Liver (tissue), 9 donors: Measurements from ENCODE around the gene CDS1. TPM values are rescaled to one million over a fixed set of nuclear protein-coding genes. Genes with fewer than 3 reads are reported as not detected.
A peak's percentile ranks its signal among the peaks of the same experiment; 100 is the strongest.

Experiments used
- DNase-seq: peaks from one replicate; pipeline ENCODE4 v3.0.0-alpha.2; 2017; ENCODE audit warnings: low spot score
- H3K27ac ChIP-seq, 2 donors: one replicate each; pipeline ENCODE4 v1.7.0; 2013; ENCODE audit warnings: inconsistent platforms in 2 of 2, low read length in 2 of 2, control low read depth in 1 of 2, low read depth in 1 of 2, mild to moderate bottlenecking in 1 of 2
- H3K27me3 ChIP-seq, 4 donors: one replicate each; pipeline versions ENCODE4 v1.6.1 to v1.7.0; 2013; ENCODE audit warnings: low read length in 3 of 4, inconsistent platforms in 1 of 4, mild to moderate bottlenecking in 1 of 4, moderate library complexity in 1 of 4; ENCODE audit not compliant: control insufficient read depth in 4 of 4, insufficient read depth in 4 of 4
- H3K36me3 ChIP-seq, 4 donors: one replicate each; pipeline versions ENCODE4 v1.6.1 to v1.7.0; 2013; ENCODE audit warnings: low read length in 3 of 4, mild to moderate bottlenecking in 3 of 4, low read depth in 1 of 4, moderate library complexity in 1 of 4; ENCODE audit not compliant: control insufficient read depth in 4 of 4, insufficient read depth in 3 of 4
- H3K4me1 ChIP-seq, 4 donors: one replicate each; pipeline versions ENCODE4 v1.6.1 to v1.7.0; 2013; ENCODE audit warnings: low read length in 3 of 4, mild to moderate bottlenecking in 3 of 4, moderate library complexity in 1 of 4; ENCODE audit not compliant: control insufficient read depth in 4 of 4, insufficient read depth in 4 of 4
- H3K4me3 ChIP-seq, 3 donors: one replicate each; pipeline versions ENCODE4 v1.6.1 to v1.7.0; 2013; ENCODE audit warnings: low read length in 3 of 3, control low read depth in 1 of 3, low read depth in 1 of 3, mild to moderate bottlenecking in 1 of 3
- H3K9ac ChIP-seq, 2 donors: one replicate each; pipeline ENCODE4 v1.7.0; 2013; ENCODE audit warnings: low read length in 2 of 2, mild to moderate bottlenecking in 2 of 2, moderate library complexity in 2 of 2, control low read depth in 1 of 2, low read depth in 1 of 2
- H3K9me3 ChIP-seq, 4 donors: one replicate each; pipeline versions ENCODE4 v1.6.1 to v1.7.0; 2013; ENCODE audit warnings: low read length in 3 of 4; ENCODE audit not compliant: control insufficient read depth in 4 of 4
- ATF3 ChIP-seq: IDR thresholded peaks from 2 replicates; pipeline ENCODE4 v1.6.1; 2016; ENCODE audit warnings: antibody characterized with exemption
- CTCF ChIP-seq: fragments of 150-350 bp; IDR thresholded peaks from 2 replicates; pipeline ENCODE4 v1.5.1; 2017; ENCODE audit warnings: improper control_type of control experiment, low read depth, low read length; ENCODE audit not compliant: missing input control
- EGR1 ChIP-seq, 2 donors: IDR thresholded peaks; 2 replicates each; pipeline ENCODE4 v1.6.1; 2016 to 2018; ENCODE audit warnings: antibody characterized with exemption in 2 of 2, low read depth in 2 of 2
- FOXA1 ChIP-seq: IDR thresholded peaks from 2 replicates; pipeline ENCODE4 v1.6.1; 2016; ENCODE audit warnings: antibody characterized with exemption
- FOXA2 ChIP-seq: IDR thresholded peaks from 2 replicates; pipeline ENCODE4 v1.6.1; 2016; ENCODE audit warnings: antibody characterized with exemption
- GABPA ChIP-seq, 2 donors: IDR thresholded peaks in 1 of 2; conservative IDR thresholded peaks in 1 of 2; 2 replicates each; pipeline ENCODE4 v1.6.1; 2016; ENCODE audit warnings: antibody characterized with exemption in 2 of 2, mild to moderate bottlenecking in 1 of 2, moderate library complexity in 1 of 2
- HNF4A ChIP-seq, 2 donors: conservative IDR thresholded peaks; 2 replicates each; pipeline ENCODE4 v1.6.1; 2016; ENCODE audit warnings: antibody characterized with exemption in 2 of 2, mild to moderate bottlenecking in 2 of 2
- HNF4G ChIP-seq: IDR thresholded peaks from 2 replicates; pipeline ENCODE4 v1.6.1; 2016; ENCODE audit warnings: antibody characterized with exemption
- JUND ChIP-seq, 2 donors: IDR thresholded peaks; 2 replicates each; pipeline ENCODE4 v1.6.1; 2016; ENCODE audit warnings: antibody characterized with exemption in 2 of 2
- MAX ChIP-seq: IDR thresholded peaks from 2 replicates; pipeline ENCODE4 v1.6.1; 2016; ENCODE audit warnings: antibody characterized with exemption
- NR2F2 ChIP-seq: IDR thresholded peaks from 2 replicates; pipeline ENCODE4 v1.6.1; 2016; ENCODE audit warnings: antibody characterized with exemption
- RAD21 ChIP-seq, 2 donors: IDR thresholded peaks; 2 replicates each; pipeline ENCODE4 v1.6.1; 2016; ENCODE audit warnings: antibody characterized with exemption in 2 of 2, mild to moderate bottlenecking in 2 of 2
- REST ChIP-seq: IDR thresholded peaks from 2 replicates; pipeline ENCODE4 v1.6.1; 2016; ENCODE audit warnings: antibody characterized with exemption, mild to moderate bottlenecking
- RXRA ChIP-seq, 2 donors: IDR thresholded peaks; 2 replicates each; pipeline ENCODE4 v1.6.1; 2017 to 2018; ENCODE audit warnings: antibody characterized with exemption in 2 of 2, mild to moderate bottlenecking in 1 of 2
- TAF1 ChIP-seq: conservative IDR thresholded peaks from 2 replicates; pipeline ENCODE4 v1.6.1; 2016; ENCODE audit warnings: antibody characterized with exemption, mild to moderate bottlenecking
- YY1 ChIP-seq: IDR thresholded peaks from 2 replicates; pipeline ENCODE4 v1.6.1; 2016; ENCODE audit warnings: antibody characterized with exemption, mild to moderate bottlenecking
- ZBTB33 ChIP-seq: IDR thresholded peaks from 2 replicates; pipeline ENCODE4 v1.6.1; 2016; ENCODE audit warnings: antibody characterized with exemption
- WGBS: extraction: QIAGEN DNeasy Blood & Tissue Kit; methylation state at CpG from one replicate; pipeline ENCODE4 v1.1.7; 2013; 5-methylcytosine and 5-hydroxymethylcytosine counted together
- polyA plus RNA-seq, 2 donors: library from polyadenylated mRNA; stranded (reverse) in 1 of 2; unstranded in 1 of 2; fragments of 200-250 nt in 1 of 2; fragments of >200 nt in 1 of 2; fragmentation: Nextera tagmentation in 1 of 2; extraction: Ambion mirVana in 1 of 2; gene quantifications; one replicate each; pipeline versions ENCODE4 v1.2.1 to v1.2.3, GENCODE V29; 2013 to 2015
- total RNA-seq, 2 donors: library from RNA; depleted of rRNA; stranded (reverse); fragments of >200 nt; gene quantifications; one replicate each; pipeline ENCODE4 v1.2.3, GENCODE V29; 2014
- donor health status: healthy.
- donor health status: healthy.
- donor health status: healthy.
- donor health status: healthy.
- donor health status: healthy.

The CDS1 gene
- total RNA-seq = 1 to 10 TPM in 1 of 2 donors, under 1 TPM in 1; 0.56 to 3.6 TPM
- under 1 TPM; 0.70 to 0.85 TPM for polyA plus RNA-seq

- peaks cover 8 to 36% (median 31%) of the 10 kb centered on the region in 4 donors for H3K4me1 ChIP-seq
- H3K27me3 ChIP-seq = peaks cover 0 to 5% (median 3%) of the 10 kb centered on the region in 4 donors
- 1% methylated on average over 88 of the region's 88 CpGs for WGBS
- no peak within 1 kb of the TSS for H3K27ac ChIP-seq
- TF ChIP-seq FOXA2 (no peak), TAF1 (no peak), HNF4A (conservative IDR thresholded peaks at IDR 0.05) (no peak)
- peaks cover 0 to 3% (median 1%) of the 10 kb centered on the region in 4 donors for H3K9me3 ChIP-seq
- peak; percentile 33 for DNase-seq
- no peak within 1 kb of the TSS for H3K9ac ChIP-seq
- H3K4me3 ChIP-seq = peak within 1 kb of the TSS; percentile 30 to 69 (median 65)
- no peaks in the 10 kb centered on the region for H3K36me3 ChIP-seq
Measured at GRCh38 chr4:84582988-84583875, at the start of gene CDS1. Gene CDS1, plus strand, starts transcription at chr4:84583127. Its CDS starts 275 bp downstream, at chr4:84583402.

GRCh38 chr4:84535901-84536300 is 47.0 kb upstream of the CDS1 start:
- no peaks in the 10 kb centered on the region for H3K9me3 ChIP-seq
- WGBS = 91% methylated on average over 2 of the region's 2 CpGs
- DNase-seq = no peak
- H3K27ac ChIP-seq = no peak overlapping the region
- H3K4me1 ChIP-seq = no peaks in the 10 kb centered on the region
- TF ChIP-seq YY1 (no peak), FOXA1 (no peak), ZBTB33 (no peak), HNF4A (conservative IDR thresholded peaks at IDR 0.05) (no peak), HNF4G (no peak), MAX (no peak), REST (no peak), RAD21 (IDR thresholded peaks at IDR 0.05) (no peak), NR2F2 (no peak), TAF1 (no peak), CTCF (no peak), GABPA (IDR thresholded peaks at IDR 0.05 in 1 of 2, conservative IDR thresholded peaks at IDR 0.05 in 1 of 2) (no peak), JUND (IDR thresholded peaks at IDR 0.05) (no peak), ATF3 (no peak), EGR1 (IDR thresholded peaks at IDR 0.05; ENCODE audit: low read depth in 2 of 2) (no peak), RXRA (IDR thresholded peaks at IDR 0.05) (no peak), FOXA2 (no peak)
- H3K36me3 ChIP-seq = no peaks in the 10 kb centered on the region
- no peak overlapping the region for H3K4me3 ChIP-seq
- H3K9ac ChIP-seq = no peak overlapping the region
- H3K27me3 ChIP-seq = no peaks in the 10 kb centered on the region
